Upper lobe of left lung (tissue), 6 donors: Measurements from ENCODE around the gene PNPLA1. TPM values are rescaled to one million over a fixed set of nuclear protein-coding genes. Genes with fewer than 3 reads are reported as not detected.
A peak's percentile ranks its signal among the peaks of the same experiment; 100 is the strongest.

Experiments used
- ATAC-seq, 2 donors: fragments of 200-7000 bp; cut with Tn5 transposase; one replicate each; pipeline ENCODE4 v1.9.1; 2022; ENCODE audit warnings: mild to moderate bottlenecking in 2 of 2, moderate library complexity in 2 of 2; ENCODE audit not compliant: low FRiP score in 2 of 2
- DNase-seq, 2 donors: peaks; one replicate each; pipeline ENCODE4 v3.0.0-alpha.2; 2019 to 2020
- H3K27ac ChIP-seq, 4 donors: fragments of 200-600 bp; sonication (generic); one replicate each; pipeline ENCODE4 v1.5.1; 2016 to 2019
- H3K27me3 ChIP-seq, 4 donors: fragments of 200-600 bp; sonication (generic); one replicate each; pipeline ENCODE4 v1.5.1; 2017 to 2019
- H3K36me3 ChIP-seq, 4 donors: fragments of 200-600 bp; sonication (generic); one replicate each; pipeline ENCODE4 v1.5.1; 2016 to 2019
- H3K4me1 ChIP-seq, 4 donors: fragments of 200-600 bp; sonication (generic); one replicate each; pipeline ENCODE4 v1.5.1; 2018 to 2019
- H3K4me3 ChIP-seq, 4 donors: fragments of 200-600 bp; sonication (generic); one replicate each; pipeline ENCODE4 v1.5.1; 2017 to 2019; ENCODE audit warnings: mild to moderate bottlenecking in 2 of 4, moderate library complexity in 1 of 4
- H3K9me3 ChIP-seq, 4 donors: fragments of 200-600 bp; sonication (generic); one replicate each; pipeline ENCODE4 v1.5.1; 2018 to 2019
- EP300 ChIP-seq, 4 donors: sonication (generic); formaldehyde crosslinking; IDR thresholded peaks; one replicate each; pipeline ENCODE4 v1.5.1; 2017; ENCODE audit warnings: antibody characterized with exemption in 4 of 4, control low read depth in 2 of 4
- POLR2A ChIP-seq, 4 donors: fragments of 450-650 bp; IDR thresholded peaks; one replicate each; pipeline ENCODE4 v1.5.1; 2016 to 2017; ENCODE audit warnings: antibody characterized with exemption in 4 of 4, mild to moderate bottlenecking in 2 of 4
- POLR2AphosphoS5 ChIP-seq, 2 donors: sonication (generic); formaldehyde crosslinking; IDR thresholded peaks; one replicate each; pipeline ENCODE4 v1.5.1; 2017; ENCODE audit warnings: antibody characterized with exemption in 2 of 2
- WGBS, 2 donors: methylation state at CpG; one replicate each; pipeline ENCODE4 v1.1.5; 2017 to 2018; 5-methylcytosine and 5-hydroxymethylcytosine counted together
- total RNA-seq, 6 donors: library from RNA; depleted of rRNA in 4 of 6; stranded (reverse); fragments of >200 nt in 4 of 6; gene quantifications; one replicate each; pipeline versions ENCODE4 v1.1.0 to v1.2.1, GENCODE V29; 2016 to 2021
- TF ChIP-seq, protein P1 (sequence below), 6 experiments: fragments of 450-650 bp in 4 of 6; fragments of 200-600 bp in 2 of 6; sonication (generic) in 2 of 6; IDR thresholded peaks; one replicate each; pipeline ENCODE4 v1.5.1; 2016 to 2019; ENCODE audit warnings: antibody characterized with exemption in 6 of 6
- donor health status: DM: no; HTN: no; CAD: no; lungs with moderate emphysema.
- donor health status: DM: no; HTN: yes; CAD: no; lungs with severe emphysema.

Gene PNPLA1
- total RNA-seq, 6 donors from 2014 or later, result 0.14 to 0.61 (median 0.30) TPM; not detected in 3

DNA sequence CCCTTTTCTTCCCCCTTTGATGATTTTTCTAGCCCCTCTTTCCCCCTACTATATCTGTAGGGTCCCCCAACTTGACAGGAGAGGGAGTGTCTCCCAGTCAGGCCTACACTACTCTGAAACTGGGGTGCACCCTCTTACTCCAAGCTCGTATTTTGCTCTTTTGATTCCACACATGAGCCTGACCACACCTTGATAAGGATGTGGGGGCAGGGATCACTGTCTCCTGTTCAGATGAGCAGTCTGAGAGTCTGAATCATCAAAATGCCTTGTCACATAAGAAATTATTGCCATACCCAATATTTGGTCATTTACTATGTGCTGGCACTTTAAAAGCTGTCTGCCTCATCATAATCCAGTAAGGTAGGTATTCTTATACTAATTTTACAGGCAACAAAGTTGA lies 15.9 kb downstream of the PNPLA1 start:
- TF ChIP-seq POLR2A (IDR thresholded peaks at IDR 0.05), result no peak
- TF ChIP-seq, protein P1, sequence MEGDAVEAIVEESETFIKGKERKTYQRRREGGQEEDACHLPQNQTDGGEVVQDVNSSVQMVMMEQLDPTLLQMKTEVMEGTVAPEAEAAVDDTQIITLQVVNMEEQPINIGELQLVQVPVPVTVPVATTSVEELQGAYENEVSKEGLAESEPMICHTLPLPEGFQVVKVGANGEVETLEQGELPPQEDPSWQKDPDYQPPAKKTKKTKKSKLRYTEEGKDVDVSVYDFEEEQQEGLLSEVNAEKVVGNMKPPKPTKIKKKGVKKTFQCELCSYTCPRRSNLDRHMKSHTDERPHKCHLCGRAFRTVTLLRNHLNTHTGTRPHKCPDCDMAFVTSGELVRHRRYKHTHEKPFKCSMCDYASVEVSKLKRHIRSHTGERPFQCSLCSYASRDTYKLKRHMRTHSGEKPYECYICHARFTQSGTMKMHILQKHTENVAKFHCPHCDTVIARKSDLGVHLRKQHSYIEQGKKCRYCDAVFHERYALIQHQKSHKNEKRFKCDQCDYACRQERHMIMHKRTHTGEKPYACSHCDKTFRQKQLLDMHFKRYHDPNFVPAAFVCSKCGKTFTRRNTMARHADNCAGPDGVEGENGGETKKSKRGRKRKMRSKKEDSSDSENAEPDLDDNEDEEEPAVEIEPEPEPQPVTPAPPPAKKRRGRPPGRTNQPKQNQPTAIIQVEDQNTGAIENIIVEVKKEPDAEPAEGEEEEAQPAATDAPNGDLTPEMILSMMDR (IDR thresholded peaks at IDR 0.05), result no peak
- no peak for TF ChIP-seq EP300 (IDR thresholded peaks at IDR 0.05)
- TF ChIP-seq POLR2AphosphoS5 (IDR thresholded peaks at IDR 0.05), result no peak
- WGBS, 2 donors, result 64 to 95% methylated on average over 1 of the region's 1 CpG
- peaks cover 0 to 6% (median 3%) of the 10 kb centered on the region in 4 donors for H3K4me1 ChIP-seq
- no peaks in the 10 kb centered on the region for H3K36me3 ChIP-seq
- peaks cover 0 to 10% (median 3%) of the 10 kb centered on the region in 4 donors for H3K27me3 ChIP-seq
- no peak for DNase-seq
- no peaks in the 10 kb centered on the region for H3K9me3 ChIP-seq
- no peak for ATAC-seq
- no peak overlapping the region for H3K27ac ChIP-seq
- no peak overlapping the region for H3K4me3 ChIP-seq

DNA sequence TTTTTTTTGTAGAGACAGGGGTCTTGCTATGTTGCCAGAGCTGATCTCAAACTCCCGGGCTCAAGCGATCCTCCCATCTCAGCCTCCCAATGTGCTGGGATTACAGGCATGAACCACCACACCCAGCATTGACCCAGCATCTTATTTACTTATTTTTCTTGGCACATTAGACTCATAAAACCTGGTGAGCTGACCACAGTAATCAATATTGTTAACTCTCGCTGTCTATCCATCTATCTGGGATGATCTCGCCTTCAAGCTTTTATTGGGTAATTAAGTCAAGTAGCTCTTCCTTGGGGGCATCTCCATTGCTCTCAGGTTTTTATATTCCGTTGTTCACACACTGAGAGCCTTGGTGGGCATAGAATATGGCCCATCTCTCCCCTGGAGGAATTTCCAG lies 17.0 kb downstream of the PNPLA1 start:
- peaks cover 0 to 15% (median 7%) of the 10 kb centered on the region in 4 donors for H3K4me1 ChIP-seq
- H3K27me3 ChIP-seq, result peaks cover 0 to 10% (median 3%) of the 10 kb centered on the region in 4 donors
- no peak overlapping the region for H3K27ac ChIP-seq
- no peak for DNase-seq
- WGBS, 2 donors, result 72 to 81% methylated on average over 5 of the region's 5 CpGs
- H3K36me3 ChIP-seq, result no peaks in the 10 kb centered on the region
- H3K4me3 ChIP-seq, result no peak overlapping the region
- TF ChIP-seq POLR2A (IDR thresholded peaks at IDR 0.05) (no peak), EP300 (IDR thresholded peaks at IDR 0.05) (no peak), POLR2AphosphoS5 (IDR thresholded peaks at IDR 0.05) (no peak)
- TF ChIP-seq, protein P1 (IDR thresholded peaks at IDR 0.05), result no peak
- ATAC-seq, result no peak
- no peaks in the 10 kb centered on the region for H3K9me3 ChIP-seq

DNA sequence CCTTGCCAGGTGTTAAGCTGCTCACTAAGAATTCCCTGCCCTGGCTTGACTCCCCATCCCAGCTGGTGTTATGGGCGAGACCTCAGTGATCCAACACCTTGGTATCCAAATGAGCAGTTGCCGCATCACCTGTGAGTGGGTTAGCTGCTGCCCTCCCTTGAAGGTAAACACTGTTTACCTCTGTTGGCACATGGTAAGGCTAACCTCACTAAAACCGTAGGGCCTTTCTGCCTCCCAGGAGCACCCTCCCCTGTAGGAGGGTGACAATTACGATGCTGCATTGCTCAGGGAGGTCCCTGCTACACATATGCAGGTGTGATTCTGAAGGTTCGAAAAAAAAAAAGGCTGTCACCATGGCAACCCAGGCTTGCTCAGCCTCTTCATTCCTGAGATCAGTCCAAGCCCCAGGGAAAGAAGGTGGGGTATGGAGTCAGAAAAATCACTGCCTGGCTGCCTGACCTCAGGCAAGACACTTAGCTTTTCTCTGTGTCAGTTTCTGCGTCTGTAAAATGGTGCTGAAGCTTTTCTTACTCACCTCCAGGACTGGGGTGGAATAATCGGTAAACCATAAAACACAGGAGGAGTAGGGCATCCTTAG lies 19.5 kb downstream of the PNPLA1 start:
- no peak for TF ChIP-seq POLR2AphosphoS5 (IDR thresholded peaks at IDR 0.05)
- no peak for TF ChIP-seq EP300 (IDR thresholded peaks at IDR 0.05)
- no peaks in the 10 kb centered on the region for H3K9me3 ChIP-seq
- H3K4me1 ChIP-seq, result peaks cover 0 to 16% (median 8%) of the 10 kb centered on the region in 4 donors
- H3K4me3 ChIP-seq, result no peak overlapping the region
- DNase-seq (no peak), ATAC-seq (no peak)
- H3K36me3 ChIP-seq, result no peaks in the 10 kb centered on the region
- WGBS, 2 donors, result 67 to 83% methylated on average over 7 of the region's 7 CpGs
- peaks cover 0 to 10% (median 3%) of the 10 kb centered on the region in 4 donors for H3K27me3 ChIP-seq
- no peak overlapping the region for H3K27ac ChIP-seq

- ATAC-seq (peak in 1 of 2 donors; percentile 40), DNase-seq (peak in 1 of 2 donors; percentile 62)
- TF ChIP-seq, protein P1 (IDR thresholded peaks at IDR 0.05), result no peak
- TF ChIP-seq EP300 (IDR thresholded peaks at IDR 0.05) (peak in 1 of 4 donors; percentile 13), POLR2A (IDR thresholded peaks at IDR 0.05) (no peak), POLR2AphosphoS5 (IDR thresholded peaks at IDR 0.05) (peak in 1 of 2 donors; percentile 3)
- H3K27me3 ChIP-seq, result peaks cover 0 to 2% (median 0%) of the 10 kb centered on the region in 4 donors
- H3K4me1 ChIP-seq, result peaks cover 0 to 16% (median 8%) of the 10 kb centered on the region in 4 donors
- peak overlapping the region in 1 of 4 donors; percentile 21 for H3K4me3 ChIP-seq
- H3K36me3 ChIP-seq, result no peaks in the 10 kb centered on the region
- H3K9me3 ChIP-seq, result no peaks in the 10 kb centered on the region
- 47 to 65% methylated on average over 15 to 23 of the region's 23 CpGs for WGBS, 2 donors
- peak overlapping the region in 3 of 4 donors; percentile 4 to 83 (median 69) for H3K27ac ChIP-seq
Measured at GRCh38 chr6:36290668-36291620, 21.1 kb downstream of the PNPLA1 start.

DNA sequence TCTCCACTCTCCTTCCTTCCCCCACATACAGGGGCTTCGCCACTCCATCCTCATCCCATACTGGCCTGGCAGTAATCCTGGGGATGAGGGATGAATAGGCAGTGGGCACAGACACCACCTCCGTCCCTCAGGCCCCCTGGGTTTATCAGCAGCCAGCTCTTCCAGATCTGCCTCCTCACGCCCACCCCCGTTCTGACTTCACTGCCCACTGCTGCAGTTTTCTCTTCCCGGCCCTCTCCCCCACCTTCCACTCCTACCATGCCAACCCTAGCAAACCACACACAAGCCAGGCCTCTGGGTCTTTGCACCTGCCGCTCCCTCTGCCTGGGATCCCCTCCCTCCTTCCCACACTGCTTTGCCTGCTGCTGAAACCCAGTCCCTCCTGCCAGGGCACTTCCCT lies 22.3 kb downstream of the PNPLA1 start:
- Histone ChIP-seq H3K4me1 (peaks cover 0 to 16% (median 8%) of the 10 kb centered on the region in 4 donors), H3K4me3 (no peak overlapping the region), H3K36me3 (no peaks in the 10 kb centered on the region), H3K27me3 (no peaks in the 10 kb centered on the region), H3K9me3 (no peaks in the 10 kb centered on the region), H3K27ac (no peak overlapping the region)
- DNase-seq (no peak), ATAC-seq (no peak)
- WGBS, 2 donors, result 79 to 94% methylated on average over 6 of the region's 6 CpGs
- no peak for TF ChIP-seq POLR2AphosphoS5 (IDR thresholded peaks at IDR 0.05)
- TF ChIP-seq, protein P1 (IDR thresholded peaks at IDR 0.05), result no peak
- TF ChIP-seq EP300 (IDR thresholded peaks at IDR 0.05), result no peak
- no peak for TF ChIP-seq POLR2A (IDR thresholded peaks at IDR 0.05)
